Ascending aorta (tissue), 2 donors: ENCODE data around the gene RXFP1. TPM values are rescaled to one million over a fixed set of nuclear protein-coding genes. Genes with fewer than 3 reads are reported as not detected.

Source experiments
- DNase-seq, 2 donors: peaks; one replicate each; pipeline ENCODE4 v3.0.0-alpha.2; 2019; ENCODE audit warnings: low spot score in 2 of 2
- H3K27ac ChIP-seq, 2 donors: fragments of 200-600 bp; sonication (generic); one replicate each; pipeline ENCODE4 v1.5.1; 2016 to 2017; ENCODE audit warnings: mild to moderate bottlenecking in 1 of 2
- H3K27me3 ChIP-seq: fragments of 200-600 bp; sonication (generic); one replicate; pipeline ENCODE4 v1.5.1; 2017
- H3K36me3 ChIP-seq, 2 donors: fragments of 200-600 bp; sonication (generic); one replicate each; pipeline ENCODE4 v1.5.1; 2016
- H3K4me1 ChIP-seq, 2 donors: fragments of 200-600 bp; sonication (generic); one replicate each; pipeline ENCODE4 v1.5.1; 2016 to 2017; ENCODE audit warnings: mild to moderate bottlenecking in 1 of 2
- H3K4me3 ChIP-seq, 2 donors: fragments of 200-600 bp; sonication (generic); one replicate each; pipeline ENCODE4 v1.5.1; 2016 to 2017; ENCODE audit warnings: mild to moderate bottlenecking in 1 of 2
- H3K9me3 ChIP-seq, 2 donors: fragments of 200-600 bp; sonication (generic); one replicate each; pipeline ENCODE4 v1.5.1; 2016
- CTCF ChIP-seq, 3 experiments: fragments of 200-600 bp in 2 of 3; fragments of 450-650 bp in 1 of 3; sonication (generic) in 2 of 3; IDR thresholded peaks; one replicate each; pipeline ENCODE4 v1.5.1; 2016 to 2019; ENCODE audit warnings: antibody characterized with exemption in 3 of 3, mild to moderate bottlenecking in 1 of 3, moderate library complexity in 1 of 3
- intact Hi-C: fragments of 100-400 bp; cut with DNase I; formaldehyde crosslinking; loops from one replicate; pipeline ENCODE4 v1.15.1; 2023
- total RNA-seq: library from RNA; depleted of rRNA; stranded (reverse); fragments of >200 nt; gene quantifications from one replicate; pipeline ENCODE4 v1.1.0, GENCODE V29; 2016

Gene RXFP1
- total RNA-seq, 1 donor from 2014 or later: 0.75 TPM

GRCh38 chr4:158571736-158572135, 50.1 kb downstream of the RXFP1 start:
- intact Hi-C loops: no loop called here
- Histone ChIP-seq H3K27me3 (no peaks in the 10 kb centered on the region), H3K4me3 (no peak overlapping the region), H3K9me3 (no peaks in the 10 kb centered on the region), H3K4me1 (no peaks in the 10 kb centered on the region), H3K36me3 (no peaks in the 10 kb centered on the region), H3K27ac (no peak overlapping the region)
- TF ChIP-seq CTCF (IDR thresholded peaks at IDR 0.05): no peak
- DNase-seq: no peak

GRCh38 chr4:158572608-158573007, 50.9 kb downstream of the RXFP1 start:
- no peaks in the 10 kb centered on the region for H3K36me3 ChIP-seq
- intact Hi-C loops: no loop called here
- TF ChIP-seq CTCF (IDR thresholded peaks at IDR 0.05): no peak
- no peaks in the 10 kb centered on the region for H3K9me3 ChIP-seq
- H3K27me3 ChIP-seq: no peaks in the 10 kb centered on the region
- no peak overlapping the region for H3K27ac ChIP-seq
- no peak for DNase-seq
- no peaks in the 10 kb centered on the region for H3K4me1 ChIP-seq
- H3K4me3 ChIP-seq: no peak overlapping the region

- no peaks in the 10 kb centered on the region for H3K36me3 ChIP-seq
- DNase-seq: no peak
- intact Hi-C loops: no loop called here
Observed at GRCh38 chr4:158578476-158578875, 56.8 kb downstream of the RXFP1 start.

GRCh38 chr4:158580064-158580463, 58.4 kb downstream of the RXFP1 start:
- Histone ChIP-seq H3K36me3 (no peaks in the 10 kb centered on the region), H3K27ac (no peak overlapping the region), H3K4me1 (no peaks in the 10 kb centered on the region), H3K9me3 (no peaks in the 10 kb centered on the region), H3K4me3 (no peak overlapping the region), H3K27me3 (no peaks in the 10 kb centered on the region)
- no peak for TF ChIP-seq CTCF (IDR thresholded peaks at IDR 0.05)
- no peak for DNase-seq
- intact Hi-C loops: loop anchor here (10.0 kb wide), 1 partner anchor 175 kb away; no protein-coding TSS in a partner anchor

More at GRCh38 chr4:158578476-158578875, 56.8 kb downstream of the RXFP1 start:
- H3K4me3 ChIP-seq: no peak overlapping the region
- H3K9me3 ChIP-seq: no peaks in the 10 kb centered on the region
- no peaks in the 10 kb centered on the region for H3K4me1 ChIP-seq
- H3K27ac ChIP-seq: no peak overlapping the region
- H3K27me3 ChIP-seq: no peaks in the 10 kb centered on the region
- TF ChIP-seq CTCF (IDR thresholded peaks at IDR 0.05): peak in 1 of 3 experiments; percentile 25

- H3K36me3 ChIP-seq: no peaks in the 10 kb centered on the region
- TF ChIP-seq CTCF (IDR thresholded peaks at IDR 0.05): no peak
- no peaks in the 10 kb centered on the region for H3K27me3 ChIP-seq
- intact Hi-C loops: loop anchor here (10.0 kb wide), 1 partner anchor 176 kb away; no protein-coding TSS in a partner anchor
- H3K4me3 ChIP-seq: no peak overlapping the region
- DNase-seq: no peak
- H3K9me3 ChIP-seq: no peaks in the 10 kb centered on the region
- no peak overlapping the region for H3K27ac ChIP-seq
- no peaks in the 10 kb centered on the region for H3K4me1 ChIP-seq
Observed at GRCh38 chr4:158581161-158581560, 59.5 kb downstream of the RXFP1 start.

GRCh38 chr4:158586881-158587280, 65.2 kb downstream of the RXFP1 start:
- H3K9me3 ChIP-seq: no peaks in the 10 kb centered on the region
- DNase-seq: no peak
- no peak for TF ChIP-seq CTCF (IDR thresholded peaks at IDR 0.05)
- no peak overlapping the region for H3K4me3 ChIP-seq
- H3K27ac ChIP-seq: no peak overlapping the region
- no peaks in the 10 kb centered on the region for H3K4me1 ChIP-seq
- no peaks in the 10 kb centered on the region for H3K27me3 ChIP-seq
- no peaks in the 10 kb centered on the region for H3K36me3 ChIP-seq
- intact Hi-C loops: loop anchor here (10.0 kb wide), 1 partner anchor 182 kb away; no protein-coding TSS in a partner anchor
